ENCODE results near the gene PTPRS. TPM values are rescaled to one million over a fixed set of nuclear protein-coding genes. Genes with fewer than 3 reads are reported as not detected.

Gene PTPRS
- total and polyA plus RNA-seq, 2 of the 13 experiments (the other 11 are each of a cell fraction or from before 2014, with no cell fraction given), result 32.7 to 43.9 TPM

DNA sequence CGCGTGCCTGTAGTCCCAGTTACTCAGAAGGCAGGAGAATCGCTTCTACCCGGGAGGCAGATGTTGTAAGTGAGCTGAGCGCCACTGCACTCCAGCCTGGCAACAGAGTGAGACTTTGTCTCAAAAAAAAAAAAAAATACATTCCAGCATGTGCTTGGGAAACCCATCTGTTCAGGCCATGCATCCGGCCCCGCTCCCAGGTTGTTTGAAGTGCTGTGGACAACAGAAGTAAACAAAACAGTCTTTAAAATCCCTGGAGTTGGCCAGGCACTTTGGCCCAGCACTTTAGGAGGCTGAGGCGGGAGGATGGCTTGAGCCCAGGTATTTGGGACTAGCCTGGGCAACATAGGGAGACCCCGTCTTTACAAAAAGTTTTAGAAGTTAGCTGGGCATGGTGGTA, 3.2 kb upstream of the PTPRS start (continued):
- TF ChIP-seq, protein P1, sequence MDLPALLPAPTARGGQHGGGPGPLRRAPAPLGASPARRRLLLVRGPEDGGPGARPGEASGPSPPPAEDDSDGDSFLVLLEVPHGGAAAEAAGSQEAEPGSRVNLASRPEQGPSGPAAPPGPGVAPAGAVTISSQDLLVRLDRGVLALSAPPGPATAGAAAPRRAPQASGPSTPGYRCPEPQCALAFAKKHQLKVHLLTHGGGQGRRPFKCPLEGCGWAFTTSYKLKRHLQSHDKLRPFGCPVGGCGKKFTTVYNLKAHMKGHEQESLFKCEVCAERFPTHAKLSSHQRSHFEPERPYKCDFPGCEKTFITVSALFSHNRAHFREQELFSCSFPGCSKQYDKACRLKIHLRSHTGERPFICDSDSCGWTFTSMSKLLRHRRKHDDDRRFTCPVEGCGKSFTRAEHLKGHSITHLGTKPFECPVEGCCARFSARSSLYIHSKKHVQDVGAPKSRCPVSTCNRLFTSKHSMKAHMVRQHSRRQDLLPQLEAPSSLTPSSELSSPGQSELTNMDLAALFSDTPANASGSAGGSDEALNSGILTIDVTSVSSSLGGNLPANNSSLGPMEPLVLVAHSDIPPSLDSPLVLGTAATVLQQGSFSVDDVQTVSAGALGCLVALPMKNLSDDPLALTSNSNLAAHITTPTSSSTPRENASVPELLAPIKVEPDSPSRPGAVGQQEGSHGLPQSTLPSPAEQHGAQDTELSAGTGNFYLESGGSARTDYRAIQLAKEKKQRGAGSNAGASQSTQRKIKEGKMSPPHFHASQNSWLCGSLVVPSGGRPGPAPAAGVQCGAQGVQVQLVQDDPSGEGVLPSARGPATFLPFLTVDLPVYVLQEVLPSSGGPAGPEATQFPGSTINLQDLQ (CRISPR knock-in tag; IDR thresholded peaks at IDR 0.05), result no peak
- TF ChIP-seq REXO4 (CRISPR knock-in tag; IDR thresholded peaks at IDR 0.05; ENCODE audit: borderline replicate concordance), result no peak
- TF ChIP-seq ZNF580 (CRISPR knock-in tag; IDR thresholded peaks at IDR 0.05; ENCODE audit: borderline replicate concordance, low read depth), result peak; percentile 75; the same call in 1 of the 2 replicates
- TF ChIP-seq ZNF235 (CRISPR knock-in tag; IDR thresholded peaks at IDR 0.05; ENCODE audit: borderline replicate concordance), result no peak
- TF ChIP-seq AKNA (CRISPR knock-in tag; IDR thresholded peaks at IDR 0.05; ENCODE audit: borderline replicate concordance), result no peak
- TF ChIP-seq ZBTB7A (CRISPR knock-in tag; IDR thresholded peaks at IDR 0.05), result no peak
- TF ChIP-seq MAF1 (CRISPR knock-in tag; IDR thresholded peaks at IDR 0.05; ENCODE audit: borderline replicate concordance), result no peak
- no peak for TF ChIP-seq POLR2G (IDR thresholded peaks at IDR 0.05; ENCODE audit: low read depth, low read length)
- peak; percentile 86; the same call in 1 of the 2 replicates for TF ChIP-seq ZNF460 (CRISPR knock-in tag; IDR thresholded peaks at IDR 0.05; ENCODE audit: borderline replicate concordance)
- TF ChIP-seq STAG1 (CRISPR knock-in tag; IDR thresholded peaks at IDR 0.05), result 0 out of 2 replicates have a peak, but pooled peaks have one; percentile 9
- TF ChIP-seq ZNF619 (CRISPR knock-in tag; IDR thresholded peaks at IDR 0.05), result no peak
- TF ChIP-seq, protein P2, sequence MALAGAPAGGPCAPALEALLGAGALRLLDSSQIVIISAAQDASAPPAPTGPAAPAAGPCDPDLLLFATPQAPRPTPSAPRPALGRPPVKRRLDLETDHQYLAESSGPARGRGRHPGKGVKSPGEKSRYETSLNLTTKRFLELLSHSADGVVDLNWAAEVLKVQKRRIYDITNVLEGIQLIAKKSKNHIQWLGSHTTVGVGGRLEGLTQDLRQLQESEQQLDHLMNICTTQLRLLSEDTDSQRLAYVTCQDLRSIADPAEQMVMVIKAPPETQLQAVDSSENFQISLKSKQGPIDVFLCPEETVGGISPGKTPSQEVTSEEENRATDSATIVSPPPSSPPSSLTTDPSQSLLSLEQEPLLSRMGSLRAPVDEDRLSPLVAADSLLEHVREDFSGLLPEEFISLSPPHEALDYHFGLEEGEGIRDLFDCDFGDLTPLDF (CRISPR knock-in tag; IDR thresholded peaks at IDR 0.05), result peak; percentile 50; the same call in 1 of the 2 replicates
- TF ChIP-seq ZNF230 (CRISPR knock-in tag; IDR thresholded peaks at IDR 0.05), result 0 out of 2 replicates have a peak, but pooled peaks have one; percentile 65
- no peak for TF ChIP-seq SIX4 (CRISPR knock-in tag; IDR thresholded peaks at IDR 0.05)
- TF ChIP-seq ETV5 (CRISPR knock-in tag; IDR thresholded peaks at IDR 0.05; ENCODE audit: borderline replicate concordance), result peak; percentile 91; the same call in 1 of the 2 replicates
- no peak for TF ChIP-seq SMARCE1 (IDR thresholded peaks at IDR 0.05; ENCODE audit: borderline replicate concordance)
- TF ChIP-seq FOXJ3 (CRISPR knock-in tag; IDR thresholded peaks at IDR 0.05; ENCODE audit: borderline replicate concordance), result peak; percentile 77; the same call in 1 of the 2 replicates
- no peak for TF ChIP-seq ZNF34 (CRISPR knock-in tag; IDR thresholded peaks at IDR 0.05; ENCODE audit: borderline replicate concordance)
- TF ChIP-seq NFIB (CRISPR knock-in tag; IDR thresholded peaks at IDR 0.05; ENCODE audit: borderline replicate concordance), result no peak
- no peak for TF ChIP-seq KLF12 (CRISPR knock-in tag; IDR thresholded peaks at IDR 0.05; ENCODE audit: borderline replicate concordance)
- no peak for TF ChIP-seq SUZ12 (IDR thresholded peaks at IDR 0.05; ENCODE audit: low read depth, low read length)
- TF ChIP-seq ZMYM3 (CRISPR knock-in tag; IDR thresholded peaks at IDR 0.05), result peak; percentile 58; the same call in 1 of the 2 replicates

All from HepG2 (cell line).